Keratinocyte (primary cell): ENCODE data around the gene SLC6A17.

Source experiments
- EZH2 ChIP-seq: IDR thresholded peaks from one replicate; pipeline ENCODE4 v1.6.1; 2012; ENCODE audit warnings: inconsistent platforms, mild to moderate bottlenecking, low read length, moderate library complexity
- TF ChIP-seq, protein P1 (sequence below), 3 experiments: IDR thresholded peaks in 1 of 3; conservative IDR thresholded peaks in 1 of 3; optimal IDR thresholded peaks in 1 of 3; 2 replicates in 2 of 3; 3 replicates in 1 of 3; pipeline versions ENCODE3 to v1.5.1; 2011; ENCODE audit warnings: low read length in 3 of 3, mild to moderate bottlenecking in 3 of 3, moderate library complexity in 2 of 3, control low read depth in 1 of 3, inconsistent platforms in 1 of 3; ENCODE audit not compliant: insufficient read depth in 2 of 3; ENCODE audit errors: extremely low read depth in 1 of 3

DNA sequence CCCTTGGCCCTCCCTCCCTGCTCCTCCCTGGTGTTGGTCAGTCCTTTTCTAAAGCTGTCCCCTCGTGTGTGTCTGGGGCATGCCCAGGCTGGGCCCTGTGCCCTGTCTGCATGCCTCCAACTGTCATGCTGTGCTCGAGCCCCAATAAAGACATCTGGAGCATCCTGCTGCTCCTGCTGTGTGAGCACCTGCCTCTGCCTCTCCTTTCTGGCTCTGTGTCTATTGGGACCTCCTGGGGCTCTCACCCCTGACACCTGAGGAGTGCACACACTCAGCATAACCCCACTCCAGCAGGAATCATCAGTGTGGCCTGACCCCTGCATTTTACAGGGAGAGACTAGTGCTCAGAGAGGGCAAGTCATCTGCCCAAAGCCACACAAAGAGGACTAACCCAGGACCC is 83.6 kb downstream of the SLC6A17 start:
- TF ChIP-seq, protein P1, sequence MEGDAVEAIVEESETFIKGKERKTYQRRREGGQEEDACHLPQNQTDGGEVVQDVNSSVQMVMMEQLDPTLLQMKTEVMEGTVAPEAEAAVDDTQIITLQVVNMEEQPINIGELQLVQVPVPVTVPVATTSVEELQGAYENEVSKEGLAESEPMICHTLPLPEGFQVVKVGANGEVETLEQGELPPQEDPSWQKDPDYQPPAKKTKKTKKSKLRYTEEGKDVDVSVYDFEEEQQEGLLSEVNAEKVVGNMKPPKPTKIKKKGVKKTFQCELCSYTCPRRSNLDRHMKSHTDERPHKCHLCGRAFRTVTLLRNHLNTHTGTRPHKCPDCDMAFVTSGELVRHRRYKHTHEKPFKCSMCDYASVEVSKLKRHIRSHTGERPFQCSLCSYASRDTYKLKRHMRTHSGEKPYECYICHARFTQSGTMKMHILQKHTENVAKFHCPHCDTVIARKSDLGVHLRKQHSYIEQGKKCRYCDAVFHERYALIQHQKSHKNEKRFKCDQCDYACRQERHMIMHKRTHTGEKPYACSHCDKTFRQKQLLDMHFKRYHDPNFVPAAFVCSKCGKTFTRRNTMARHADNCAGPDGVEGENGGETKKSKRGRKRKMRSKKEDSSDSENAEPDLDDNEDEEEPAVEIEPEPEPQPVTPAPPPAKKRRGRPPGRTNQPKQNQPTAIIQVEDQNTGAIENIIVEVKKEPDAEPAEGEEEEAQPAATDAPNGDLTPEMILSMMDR (optimal IDR thresholded peaks at IDR 0.05 in 1 of 3, IDR thresholded peaks at IDR 0.05 in 1 of 3, conservative IDR thresholded peaks at IDR 0.05 in 1 of 3; ENCODE audit: extremely low read depth in 1 of 3, insufficient read depth in 2 of 3, low read length in 3 of 3), result no peak
- no peak for TF ChIP-seq EZH2
